Activated naive CD8-positive, alpha-beta T cell treated with anti-CD3 and anti-CD28 coated beads, Interleukin-2, amount 50 U/mL, for 16 hours (primary cell): ENCODE data around the gene MC1R.
"Not testable (repeated sequence)": the region's sequence is repeated elsewhere in the genome, so short reads cannot be mapped to it uniquely, and the experiment has no call there.

Experiments used
- DNase-seq: peaks from one replicate; pipeline ENCODE4 v3.0.0-alpha.2; 2020; ENCODE audit warnings: low read depth, low spot score

The MC1R gene

GRCh38 chr16:89918453-89919347, at the start of gene MC1R:
MC1R (plus strand) TSS chr16:89918862; CDS start chr16:89919259, 397 bp downstream.
- DNase-seq, result no peak

DNA sequence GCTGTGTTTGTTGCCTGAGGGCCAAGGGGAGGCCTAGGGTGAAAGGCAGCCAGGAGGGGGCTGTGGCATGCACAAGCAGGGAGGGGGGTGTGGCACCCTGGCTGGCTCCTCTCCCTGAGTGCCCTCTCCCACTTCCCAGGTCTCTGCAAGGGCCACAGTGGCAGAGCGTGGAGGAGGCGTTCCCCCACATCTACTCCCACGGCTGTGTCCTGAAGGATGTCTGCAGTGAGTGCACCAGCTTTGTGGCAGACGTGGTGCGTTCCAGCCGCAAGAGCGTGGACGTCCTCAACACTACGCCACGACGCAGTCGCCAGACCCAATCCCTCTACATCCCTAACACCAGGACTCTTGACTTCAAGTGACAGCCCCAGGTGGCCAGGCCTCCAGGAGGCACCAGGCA, 48.8 kb upstream of the MC1R start:
- no peak for DNase-seq

DNA sequence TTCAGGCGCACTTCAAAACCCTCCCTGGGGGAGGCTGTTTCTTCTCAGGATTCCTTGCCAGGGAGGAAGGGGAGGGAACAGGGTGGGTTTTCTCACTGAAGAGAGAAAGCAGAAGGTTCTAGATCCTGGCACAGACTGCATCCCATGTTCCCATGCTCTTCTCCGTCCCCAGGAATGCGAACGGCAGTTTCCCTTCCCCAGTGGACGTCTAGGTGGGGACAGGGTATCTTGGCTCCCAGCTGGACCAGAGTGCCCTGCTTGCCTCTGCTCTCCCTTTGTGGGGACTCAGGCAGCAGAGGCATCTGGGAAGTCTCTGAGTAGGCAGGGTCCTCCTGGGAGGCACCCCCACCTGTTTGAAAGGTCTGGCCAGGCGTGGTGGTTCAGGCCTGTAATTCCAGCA, 48.2 kb upstream of the MC1R start:
- no peak for DNase-seq

- DNase-seq, result no peak
Measured at GRCh38 chr16:89871895-89872294, 46.8 kb upstream of the MC1R start.

DNA sequence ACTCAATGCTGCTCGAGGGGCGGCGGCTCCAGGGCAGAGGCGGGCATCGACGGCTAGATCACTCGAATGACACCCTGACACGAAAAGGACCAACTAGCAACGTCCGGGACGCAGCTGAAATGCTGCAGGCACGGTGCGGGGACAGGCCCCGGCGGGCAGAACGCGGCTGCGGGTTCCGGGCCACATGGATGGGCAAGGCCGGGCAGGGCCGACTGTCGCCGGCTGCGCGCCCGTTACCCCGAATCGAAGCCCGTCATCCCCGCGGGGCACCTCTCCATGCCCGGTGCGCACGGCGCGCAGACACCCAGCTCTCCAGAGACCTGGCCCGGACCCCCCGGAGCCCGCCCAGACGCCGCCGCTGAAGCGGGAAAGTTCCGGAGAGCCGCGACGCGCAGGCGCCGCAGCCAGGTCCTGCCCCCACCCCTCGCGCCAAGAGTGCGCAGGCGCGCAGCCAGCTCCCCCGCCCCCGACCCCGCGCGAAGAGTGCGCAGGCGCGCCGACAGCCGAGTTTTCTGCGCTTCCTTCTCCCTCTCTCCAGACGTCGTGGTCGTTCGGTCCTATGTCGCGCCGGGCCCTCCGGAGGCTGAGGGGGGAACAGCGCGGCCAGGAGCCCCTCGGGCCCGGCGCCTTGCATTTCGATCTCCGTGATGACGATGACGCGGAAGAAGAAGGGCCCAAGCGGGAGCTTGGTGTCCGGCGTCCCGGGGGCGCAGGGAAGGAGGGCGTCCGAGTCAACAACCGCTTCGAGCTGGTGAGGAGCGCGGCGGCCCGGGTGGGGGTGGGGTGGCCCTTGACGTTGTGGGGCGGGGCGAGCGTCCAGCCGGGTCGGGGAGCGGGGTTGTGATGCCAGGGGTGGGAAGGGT, 45.3 kb upstream of the MC1R start, which contains the start of gene TCF25:
TSS of gene TCF25 (plus strand) at position 484 of the 863 bp plus-strand sequence. CDS start at position 560, 76 bp downstream.
- peak; percentile 68 for DNase-seq

DNA sequence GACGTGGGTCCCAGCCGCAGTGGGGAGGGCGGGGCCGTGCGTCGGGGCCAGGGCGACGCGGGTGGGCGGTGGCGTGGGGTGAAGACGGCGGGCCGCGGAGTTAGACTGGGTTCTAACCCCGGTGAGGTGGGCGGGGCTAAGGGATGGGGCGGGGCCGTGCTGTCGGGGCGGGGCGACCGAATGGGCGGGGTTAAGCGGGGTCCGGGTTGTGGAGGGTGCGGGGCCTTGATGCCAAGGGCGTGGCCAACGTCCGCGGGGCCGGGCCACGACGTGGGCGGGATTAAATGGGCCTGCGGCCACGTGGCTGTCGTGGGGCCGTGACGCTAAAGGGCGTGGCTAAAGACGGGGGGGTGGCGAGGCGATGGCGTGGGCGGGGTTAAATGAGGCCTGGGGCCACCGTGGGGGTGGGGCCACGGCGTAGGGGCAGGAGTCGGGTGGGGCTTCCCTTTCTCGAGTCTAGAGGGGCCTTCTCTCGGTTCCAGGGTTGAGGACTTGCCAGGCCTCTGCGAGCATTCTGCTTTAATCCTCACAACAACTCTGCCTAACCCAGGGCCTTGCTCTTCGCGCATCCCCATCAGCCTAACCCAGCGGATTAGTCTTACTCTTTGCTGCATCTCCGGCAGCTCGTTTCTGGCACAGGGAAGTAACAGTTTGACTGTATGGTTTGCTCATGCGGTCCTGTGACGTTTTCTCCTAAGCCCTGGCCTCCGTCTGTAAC, 44.5 kb upstream of the MC1R start:
- DNase-seq, result peak; percentile 87

DNA sequence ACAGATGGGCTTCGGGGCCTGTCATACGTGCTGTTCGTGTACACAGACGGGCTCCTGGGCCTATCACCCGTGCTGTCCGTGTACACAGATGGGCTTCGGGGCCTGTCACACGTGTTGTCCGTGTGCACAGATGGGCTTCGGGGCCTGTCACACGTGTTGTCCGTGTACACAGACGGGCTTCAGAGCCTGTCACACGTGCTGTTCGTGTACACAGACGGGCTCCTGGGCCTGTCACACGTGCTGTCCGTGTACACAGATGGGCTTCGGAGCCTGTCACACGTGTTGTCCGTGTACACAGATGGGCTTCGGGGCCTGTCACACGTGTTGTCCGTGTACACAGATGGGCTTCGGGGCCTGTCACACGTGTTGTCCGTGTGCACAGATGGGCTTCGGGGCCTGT, 39.5 kb upstream of the MC1R start:
- not testable (repeated sequence) for DNase-seq

DNA sequence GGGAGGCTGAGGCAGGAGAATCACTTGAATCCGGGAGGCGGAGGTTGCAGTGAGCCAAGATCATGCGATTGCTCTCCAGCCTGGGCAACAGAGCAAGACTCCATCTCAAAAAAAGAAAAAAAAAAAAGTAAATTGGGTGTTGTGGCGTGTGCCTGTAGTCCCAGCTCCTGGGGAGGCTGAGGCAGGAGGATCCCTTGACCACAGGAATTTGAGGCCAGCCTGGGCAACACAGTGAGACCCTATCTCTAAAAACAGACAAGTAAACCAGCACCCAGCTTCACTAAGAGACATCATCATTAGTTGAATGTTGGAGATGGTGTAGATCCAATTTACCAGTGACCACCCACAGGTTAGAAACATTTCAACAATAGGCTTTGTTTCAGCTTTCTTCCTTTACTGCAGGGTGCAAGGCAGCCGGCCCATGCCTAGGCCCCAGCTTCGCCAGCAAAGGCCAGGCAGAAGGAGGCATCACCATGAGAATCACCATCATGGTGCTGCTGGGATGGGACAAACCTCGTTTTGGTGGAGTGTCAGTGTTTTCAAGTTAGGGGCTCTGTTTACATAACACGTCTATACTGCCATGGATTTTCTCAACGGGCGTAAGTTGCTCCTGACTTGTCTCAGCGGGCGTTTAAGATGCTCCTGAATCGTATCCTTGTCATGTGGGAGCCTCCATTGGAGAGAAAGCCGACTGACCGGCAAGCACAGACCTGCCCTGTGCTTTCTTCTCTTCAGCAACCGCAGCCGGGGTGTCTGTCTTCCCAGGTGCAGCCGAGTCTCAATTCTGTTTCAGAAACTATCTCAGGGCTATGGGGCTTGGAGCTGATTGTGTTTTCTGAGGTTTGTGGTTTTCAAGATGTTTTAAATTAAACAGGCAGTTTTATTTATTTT, 37.9 kb upstream of the MC1R start:
- DNase-seq, result no peak

GRCh38 chr16:89881368-89881730, 37.3 kb upstream of the MC1R start:
- DNase-seq, result no peak

- DNase-seq, result no peak
Measured at GRCh38 chr16:89883346-89884040, 35.2 kb upstream of the MC1R start.

- DNase-seq, result no peak
Measured at GRCh38 chr16:89884041-89884421, 34.6 kb upstream of the MC1R start.

- DNase-seq, result no peak
Measured at GRCh38 chr16:89887243-89887642, 31.4 kb upstream of the MC1R start.

GRCh38 chr16:89890200-89890599, 28.5 kb upstream of the MC1R start:
- DNase-seq, result peak; percentile 9

DNA sequence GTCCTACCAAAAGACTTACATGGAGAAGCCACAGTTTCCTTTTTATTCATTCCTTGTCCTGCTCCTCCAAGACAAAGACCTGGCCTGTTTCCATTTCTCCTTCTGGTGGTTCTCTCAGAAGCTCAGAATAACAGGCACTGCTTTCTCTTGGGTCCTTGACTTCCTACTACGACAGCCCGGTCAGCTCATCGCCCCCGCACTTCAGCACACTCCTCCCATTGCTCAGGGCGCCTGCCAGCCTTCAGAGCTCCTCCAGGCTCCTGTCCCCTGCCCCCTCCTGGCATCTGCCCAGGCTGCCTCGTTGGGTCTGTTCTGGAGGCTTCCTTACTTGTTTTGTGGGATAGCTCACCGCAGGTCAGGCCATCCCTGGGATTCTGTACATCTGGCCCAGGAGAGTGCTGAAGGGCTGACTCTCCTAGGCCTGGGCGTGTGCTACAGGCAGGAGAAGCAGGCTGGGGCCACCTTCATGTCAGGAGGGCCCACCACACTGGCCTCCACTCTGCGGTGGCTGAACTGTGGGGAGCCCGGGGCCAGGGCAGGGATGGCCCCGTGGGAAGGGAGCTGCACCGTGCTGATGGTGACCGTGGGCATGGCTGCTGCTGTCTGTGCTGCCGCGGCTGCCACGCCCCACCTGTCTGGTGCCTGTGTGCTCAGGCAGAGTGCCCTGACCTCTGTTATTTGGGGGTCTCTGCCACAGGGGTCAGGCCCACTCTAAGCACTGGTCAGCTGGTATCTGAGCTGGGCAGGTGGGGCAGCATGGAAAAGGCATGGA, 27.6 kb upstream of the MC1R start:
- no peak for DNase-seq

- no peak for DNase-seq
Measured at GRCh38 chr16:89892055-89892630, 26.5 kb upstream of the MC1R start.

DNA sequence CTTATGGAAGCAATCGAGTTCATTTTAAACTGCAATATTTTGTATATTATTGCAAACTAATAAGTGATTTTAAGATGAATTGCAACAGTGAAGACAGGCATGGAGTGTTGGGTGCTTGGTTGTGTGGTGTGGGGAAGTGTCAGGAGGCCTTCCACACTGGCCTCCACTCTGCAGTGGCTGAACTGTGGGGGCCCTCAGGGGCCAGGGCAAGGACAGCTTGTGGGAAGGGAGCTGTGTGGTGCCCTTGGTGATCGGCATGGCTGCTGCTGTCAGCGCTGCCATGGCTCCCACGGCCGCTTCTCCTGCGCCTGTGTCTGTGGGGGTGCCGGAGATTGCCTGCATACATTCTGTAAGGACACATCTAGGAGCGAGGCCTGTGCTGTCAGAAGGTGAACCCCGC, 26.0 kb upstream of the MC1R start:
- DNase-seq, result no peak

DNA sequence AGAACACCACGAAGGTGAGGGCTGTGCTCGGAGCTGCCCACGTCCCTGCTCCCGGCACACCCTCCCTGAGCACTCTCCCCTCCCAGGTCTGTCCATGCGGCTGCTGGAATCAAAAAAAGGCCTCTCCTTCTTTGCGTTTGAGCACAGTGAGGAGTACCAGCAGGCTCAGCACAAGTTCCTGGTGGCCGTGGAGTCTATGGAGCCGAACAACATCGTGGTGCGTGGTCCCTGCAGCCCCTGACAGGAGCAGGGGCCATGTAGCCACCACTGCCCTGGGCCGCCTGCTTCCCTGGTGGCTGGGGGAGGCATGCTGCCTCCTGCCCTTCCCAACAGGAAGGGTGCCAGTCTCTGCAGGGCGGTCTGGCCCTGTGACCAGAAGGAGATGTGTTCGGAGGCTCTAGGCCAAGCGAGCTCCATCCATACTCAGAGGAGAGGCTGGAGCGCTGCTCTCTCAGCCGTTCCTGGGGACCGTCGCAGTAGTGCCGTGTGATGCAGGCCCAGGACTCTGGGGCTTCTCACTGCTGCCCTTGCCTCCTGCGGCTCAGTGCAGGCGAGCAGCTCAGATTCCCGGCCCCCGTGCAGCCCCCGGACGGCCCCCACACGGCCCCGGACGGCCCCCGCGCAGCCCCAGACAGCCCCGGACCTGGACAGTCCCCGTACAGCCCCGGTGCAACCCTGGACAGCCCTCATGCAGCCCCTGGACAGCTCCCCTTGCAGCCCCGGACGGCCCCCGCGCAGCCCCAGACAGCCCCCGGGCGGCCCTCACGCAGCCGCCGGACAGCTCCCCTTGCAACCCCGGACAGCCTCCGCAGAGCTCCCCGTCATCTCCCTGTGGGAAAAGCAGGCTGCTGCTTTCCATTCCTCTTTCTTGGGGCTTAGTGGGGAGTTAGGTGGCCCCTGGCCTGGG, 24.8 kb upstream of the MC1R start:
- no peak for DNase-seq
